ENCODE results near the gene CD99. TPM values are rescaled to one million over a fixed set of nuclear protein-coding genes. Genes with fewer than 3 reads are reported as not detected.

CD99 gene
- polyA plus RNA-seq, 3 donors = 159 to 217 (median 184) TPM

GRCh38 chrX:2664502-2664901 is 26.6 kb upstream of the CD99 start:
- 94% methylated on average over 9 of the region's 10 CpGs for WGBS (ENCODE audit: insufficient coverage)
- TF ChIP-seq CTCF (IDR thresholded peaks at IDR 0.05) = no peak
- peaks cover 1 to 2% (median 2%) of the 10 kb centered on the region in 3 donors for H3K27me3 Mint-ChIP-seq (ENCODE audit: low read depth in 3 of 3)

DNA sequence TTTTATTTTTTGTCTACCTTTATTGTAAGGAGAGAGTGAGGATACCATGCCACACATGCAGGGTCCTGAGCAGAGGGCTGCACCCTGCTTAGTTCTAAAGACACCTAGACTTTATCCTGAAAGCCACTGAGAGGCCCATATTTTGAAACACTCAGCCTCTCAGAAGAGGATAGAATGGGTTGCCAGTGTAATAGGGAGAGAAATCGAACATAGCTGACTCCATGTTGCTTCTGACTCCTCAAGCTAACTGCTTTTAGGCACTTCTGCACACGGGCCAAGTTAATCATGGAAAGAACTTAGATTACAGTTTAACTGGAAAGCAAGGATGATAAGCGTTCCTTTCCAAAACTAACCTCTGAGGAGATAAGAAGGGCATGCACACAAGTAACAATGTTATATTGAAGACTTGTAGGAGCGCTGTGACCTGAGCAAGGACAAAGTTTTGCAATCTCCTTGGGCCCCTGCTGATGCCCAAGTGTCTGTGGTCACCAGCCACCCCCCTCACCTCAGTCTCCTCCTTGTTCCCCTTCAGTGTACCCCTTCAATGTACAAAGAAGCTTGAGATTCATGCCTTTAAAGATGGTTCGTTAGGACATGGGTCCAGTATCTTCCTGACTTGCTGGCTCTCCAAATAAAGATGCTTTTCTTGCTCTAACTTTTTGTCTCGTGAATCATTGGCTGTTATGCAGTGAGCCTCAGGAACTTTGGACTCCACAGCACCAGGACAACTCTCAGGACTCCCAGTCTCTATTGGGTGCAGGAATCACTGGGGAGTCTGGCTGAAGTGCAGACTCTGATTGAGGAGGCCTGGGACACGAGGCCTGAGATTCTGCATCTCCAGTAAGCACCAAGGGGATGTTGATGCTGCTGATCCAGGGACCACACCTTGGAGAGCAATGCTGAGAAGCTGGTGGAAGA is 25.4 kb upstream of the CD99 start:
- H3K4me3 ChIP-seq (replicated peaks in 1 of 3; ENCODE audit: low read depth in 2 of 3, low read length in 3 of 3) = no peak overlapping the region
- DNase-seq = no peak
- no peaks in the 10 kb centered on the region for H3K36me3 ChIP-seq (replicated peaks in 1 of 2; ENCODE audit: control insufficient read depth in 1 of 2, insufficient read depth in 2 of 2, low read length in 2 of 2)
- no peaks in the 10 kb centered on the region for H3K79me2 ChIP-seq (ENCODE audit: insufficient read depth, low read length)
- 89% methylated on average over 4 of the region's 7 CpGs for whole genome bisulfite sequencing (ENCODE audit: insufficient coverage)
- H3K36me3 Mint-ChIP-seq = peaks cover 0 to 2% of the 10 kb centered on the region in 2 donors
- no peaks in the 10 kb centered on the region for H3K27me3 ChIP-seq (ENCODE audit: control insufficient read depth in 2 of 2, insufficient read depth in 2 of 2, low read length in 2 of 2)
- no peaks in the 10 kb centered on the region for H3K9me3 ChIP-seq (replicated peaks in 1 of 2; ENCODE audit: control insufficient read depth in 1 of 2, insufficient read depth in 1 of 2, low read length in 2 of 2)
- no peaks in the 10 kb centered on the region for H3K4me1 ChIP-seq (ENCODE audit: control insufficient read depth in 1 of 2, insufficient read depth in 2 of 2, low read length in 2 of 2)
- peaks cover 4% of the 10 kb centered on the region for H3K4me1 Mint-ChIP-seq
- no peaks in the 10 kb centered on the region for H4K20me1 ChIP-seq (ENCODE audit: insufficient read depth, low read length)
- no peak overlapping the region for H3K4me3 Mint-ChIP-seq
- H3K27ac Mint-ChIP-seq = no peak overlapping the region
- no peak overlapping the region for H3K9ac ChIP-seq (ENCODE audit: insufficient read depth, low read length, poor library complexity, severe bottlenecking)
- peaks cover 1 to 2% (median 2%) of the 10 kb centered on the region in 3 donors for H3K27me3 Mint-ChIP-seq (ENCODE audit: low read depth in 3 of 3)
- TF ChIP-seq CTCF (IDR thresholded peaks at IDR 0.05) = no peak
- H3K27ac ChIP-seq (ENCODE audit: low read depth in 1 of 2, low read length in 2 of 2) = no peak overlapping the region
- H3K4me2 ChIP-seq (replicated peaks; ENCODE audit: extremely low read depth, low read length, poor library complexity, severe bottlenecking) = no peak overlapping the region
- no peaks in the 10 kb centered on the region for H3K9me3 Mint-ChIP-seq
- H2AFZ ChIP-seq (ENCODE audit: insufficient read depth, low read depth, low read length, poor library complexity, severe bottlenecking) = no peak overlapping the region
- intact Hi-C loops (cut with micrococcal nuclease) = no loop called here

More at GRCh38 chrX:2664502-2664901, 26.6 kb upstream of the CD99 start:
- Histone ChIP-seq H3K27ac (ENCODE audit: low read depth in 1 of 2, low read length in 2 of 2) (no peak overlapping the region), H3K36me3 (replicated peaks in 1 of 2; ENCODE audit: control insufficient read depth in 1 of 2, insufficient read depth in 2 of 2, low read length in 2 of 2) (no peaks in the 10 kb centered on the region), H3K4me3 (replicated peaks in 1 of 3; ENCODE audit: low read depth in 2 of 3, low read length in 3 of 3) (no peak overlapping the region), H3K9ac (ENCODE audit: insufficient read depth, low read length, poor library complexity, severe bottlenecking) (no peak overlapping the region), H3K79me2 (ENCODE audit: insufficient read depth, low read length) (no peaks in the 10 kb centered on the region), H3K9me3 (replicated peaks in 1 of 2; ENCODE audit: control insufficient read depth in 1 of 2, insufficient read depth in 1 of 2, low read length in 2 of 2) (no peaks in the 10 kb centered on the region), H2AFZ (ENCODE audit: insufficient read depth, low read depth, low read length, poor library complexity, severe bottlenecking) (no peak overlapping the region), H3K27me3 (ENCODE audit: control insufficient read depth in 2 of 2, insufficient read depth in 2 of 2, low read length in 2 of 2) (no peaks in the 10 kb centered on the region), H3K4me2 (replicated peaks; ENCODE audit: extremely low read depth, low read length, poor library complexity, severe bottlenecking) (no peak overlapping the region), H3K4me1 (ENCODE audit: control insufficient read depth in 1 of 2, insufficient read depth in 2 of 2, low read length in 2 of 2) (no peaks in the 10 kb centered on the region), H4K20me1 (ENCODE audit: insufficient read depth, low read length) (no peaks in the 10 kb centered on the region)
- Mint-ChIP-seq H3K27ac (no peak overlapping the region), H3K9me3 (peaks cover 0 to 1% (median 0%) of the 10 kb centered on the region in 7 donors), H3K4me3 (no peak overlapping the region), H3K36me3 (peaks cover 0 to 3% of the 10 kb centered on the region in 2 donors), H3K4me1 (peaks cover 2% of the 10 kb centered on the region)
- no peak for DNase-seq
- intact Hi-C loops (cut with micrococcal nuclease) = no loop called here

All from CD14-positive monocyte (primary cell).